NCI-H2196 (cell line): ENCODE results near the gene GRIA1.

Experiments
- DNase-seq: peaks from one replicate; lab custom pipeline; 2025; ENCODE audit not compliant: unreplicated experiment; lab: John Stamatoyannopoulos, UW

GRIA1 gene

DNA sequence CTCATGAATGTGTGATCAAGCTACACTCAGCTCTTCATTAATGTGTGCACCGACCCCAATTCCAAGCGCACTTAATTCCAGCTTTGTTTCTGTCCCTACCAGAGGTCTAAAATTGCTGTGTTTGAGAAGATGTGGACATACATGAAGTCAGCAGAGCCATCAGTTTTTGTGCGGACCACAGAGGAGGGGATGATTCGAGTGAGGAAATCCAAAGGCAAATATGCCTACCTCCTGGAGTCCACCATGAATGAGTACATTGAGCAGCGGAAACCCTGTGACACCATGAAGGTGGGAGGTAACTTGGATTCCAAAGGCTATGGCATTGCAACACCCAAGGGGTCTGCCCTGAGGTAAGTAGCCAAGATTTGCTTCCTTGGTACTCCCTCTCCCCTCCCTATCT, 279.6 kb downstream of the GRIA1 start:
- DNase-seq = no peak

DNA sequence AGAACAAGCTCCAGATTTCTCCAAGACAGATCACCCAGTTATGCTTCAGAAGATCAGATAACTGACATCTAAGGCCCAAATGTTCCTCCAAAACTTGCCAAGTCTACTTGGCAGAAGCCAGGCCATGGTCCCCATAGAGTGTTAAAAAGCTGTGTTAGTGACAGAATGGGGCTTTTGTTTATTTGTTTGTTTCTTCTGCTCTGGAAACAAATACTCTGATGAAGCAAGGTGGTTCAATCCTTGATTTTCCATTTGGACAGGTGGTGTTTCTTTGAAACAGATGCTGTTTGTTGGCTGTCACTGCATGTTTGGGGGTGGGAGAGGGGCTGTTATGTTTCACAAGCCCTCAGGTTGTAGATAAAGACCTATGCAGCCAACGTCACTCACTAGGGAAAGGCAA, 284.2 kb downstream of the GRIA1 start:
- DNase-seq = no peak

DNA sequence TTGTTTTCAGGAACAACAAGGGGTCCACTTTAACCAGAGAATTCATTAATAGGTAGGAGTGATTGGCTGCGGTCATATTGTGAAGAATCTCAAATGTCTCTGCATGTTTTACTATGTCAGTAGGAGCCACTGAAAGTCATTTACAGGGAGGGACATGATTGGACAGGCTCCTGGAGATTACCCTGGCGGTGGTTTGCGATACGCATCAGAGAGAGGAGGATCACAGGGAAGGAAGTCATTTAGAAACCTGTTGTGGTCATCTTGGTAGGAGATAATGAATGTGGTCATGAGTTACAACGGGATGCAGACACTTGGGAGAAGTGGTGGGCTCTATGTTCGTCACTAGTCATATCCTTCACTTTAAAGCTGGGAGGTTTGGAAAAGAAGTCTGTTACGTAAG, 285.5 kb downstream of the GRIA1 start:
- no peak for DNase-seq

DNA sequence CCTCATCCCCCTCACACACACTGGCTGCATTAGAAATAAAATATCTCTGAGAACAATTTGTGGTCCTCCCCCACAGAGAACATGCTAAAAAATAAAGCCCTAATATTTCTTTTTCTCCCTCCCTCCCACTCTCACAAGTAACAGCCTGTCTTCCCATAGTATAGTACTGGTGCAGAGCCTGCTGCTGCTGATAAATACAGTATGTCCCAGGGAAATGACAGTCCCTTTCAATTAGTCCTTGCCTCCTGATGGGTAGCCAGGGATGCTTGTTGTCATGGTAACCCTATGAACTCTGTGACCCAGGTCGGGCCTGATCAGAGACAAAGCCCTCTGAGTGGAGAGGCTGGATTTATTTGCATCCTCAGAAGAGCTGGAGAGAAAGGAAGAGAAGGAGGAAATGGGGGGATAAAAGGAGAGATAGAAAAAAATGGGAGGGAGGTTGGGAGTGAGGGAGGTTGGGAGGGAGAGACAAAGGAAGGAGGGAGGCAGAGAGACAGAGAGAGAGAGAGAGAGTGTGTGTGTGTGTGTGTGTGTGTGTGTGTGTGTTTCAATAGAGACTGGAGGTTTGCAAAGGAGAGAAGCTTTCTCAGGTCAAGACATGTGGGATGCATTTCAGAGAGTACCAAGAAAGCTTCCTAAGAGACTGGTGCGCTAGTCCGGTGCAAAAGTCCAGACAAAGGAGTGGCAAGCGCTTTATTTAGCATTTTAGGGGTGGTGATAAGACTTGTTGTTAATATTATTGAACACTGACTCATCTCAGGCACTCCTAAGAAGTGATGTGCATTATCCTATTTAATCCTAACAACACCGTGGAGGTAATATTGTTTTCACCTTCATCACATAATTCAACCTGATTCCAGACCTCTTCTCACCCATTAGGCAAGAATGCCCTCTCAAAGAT, 287.5 kb downstream of the GRIA1 start:
- no peak for DNase-seq

DNA sequence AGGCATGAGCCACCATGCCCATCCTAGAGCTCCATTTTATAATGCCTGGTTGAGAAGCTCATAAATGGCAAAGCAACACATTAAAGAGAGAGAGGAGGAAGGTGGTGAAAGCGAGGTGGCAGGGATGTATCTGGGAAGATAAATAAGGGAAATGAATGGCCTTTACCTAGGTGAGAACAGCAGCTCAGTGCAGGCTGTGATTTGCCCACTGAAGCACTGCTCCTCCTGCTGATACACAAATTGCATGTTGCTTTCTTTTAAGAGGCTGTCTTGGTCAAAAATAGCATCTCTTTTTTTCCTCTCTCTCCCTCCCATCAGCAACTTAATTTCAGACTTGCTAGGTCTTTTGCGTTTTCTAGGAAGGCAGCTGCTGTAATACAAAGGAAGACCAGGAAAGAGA, 289.4 kb downstream of the GRIA1 start:
- no peak for DNase-seq

DNA sequence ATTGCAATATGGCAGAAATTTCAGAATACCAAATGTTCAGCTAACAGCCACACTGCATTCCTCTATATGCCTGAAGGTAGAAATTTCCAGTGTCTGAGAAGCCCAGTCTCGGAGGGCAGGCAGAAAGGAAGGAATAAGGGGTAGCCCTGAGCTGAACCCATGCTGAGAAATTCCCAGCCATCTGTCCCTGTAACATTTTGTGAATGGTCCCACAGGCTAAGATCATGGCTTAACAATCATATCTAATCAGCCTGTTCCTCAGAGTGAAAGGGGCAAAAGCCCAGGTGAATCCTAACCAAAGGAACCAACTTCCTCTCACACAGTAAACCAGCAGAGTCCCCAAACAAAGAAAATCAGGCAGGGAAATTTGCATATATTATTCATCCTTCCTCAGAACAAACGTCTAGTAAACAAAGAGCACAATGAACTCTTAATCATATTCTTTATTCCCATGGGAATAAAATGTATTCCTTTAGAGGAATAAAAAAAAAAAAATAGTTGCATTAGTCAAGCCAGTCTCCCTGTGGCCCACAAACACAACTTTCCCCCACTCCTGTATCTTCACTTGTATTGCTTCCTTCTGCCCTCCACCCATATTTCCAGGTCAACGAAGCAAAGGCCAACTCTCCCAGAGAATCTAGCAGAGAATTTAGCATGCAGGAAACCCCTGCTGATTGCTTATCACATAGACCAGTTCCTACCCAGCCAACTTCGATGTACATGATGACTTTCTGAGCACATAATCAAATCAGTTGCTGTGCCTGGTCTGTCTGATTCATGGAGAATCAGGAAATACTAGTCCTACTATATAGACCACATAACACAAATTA, 290.6 kb downstream of the GRIA1 start:
- no peak for DNase-seq

DNA sequence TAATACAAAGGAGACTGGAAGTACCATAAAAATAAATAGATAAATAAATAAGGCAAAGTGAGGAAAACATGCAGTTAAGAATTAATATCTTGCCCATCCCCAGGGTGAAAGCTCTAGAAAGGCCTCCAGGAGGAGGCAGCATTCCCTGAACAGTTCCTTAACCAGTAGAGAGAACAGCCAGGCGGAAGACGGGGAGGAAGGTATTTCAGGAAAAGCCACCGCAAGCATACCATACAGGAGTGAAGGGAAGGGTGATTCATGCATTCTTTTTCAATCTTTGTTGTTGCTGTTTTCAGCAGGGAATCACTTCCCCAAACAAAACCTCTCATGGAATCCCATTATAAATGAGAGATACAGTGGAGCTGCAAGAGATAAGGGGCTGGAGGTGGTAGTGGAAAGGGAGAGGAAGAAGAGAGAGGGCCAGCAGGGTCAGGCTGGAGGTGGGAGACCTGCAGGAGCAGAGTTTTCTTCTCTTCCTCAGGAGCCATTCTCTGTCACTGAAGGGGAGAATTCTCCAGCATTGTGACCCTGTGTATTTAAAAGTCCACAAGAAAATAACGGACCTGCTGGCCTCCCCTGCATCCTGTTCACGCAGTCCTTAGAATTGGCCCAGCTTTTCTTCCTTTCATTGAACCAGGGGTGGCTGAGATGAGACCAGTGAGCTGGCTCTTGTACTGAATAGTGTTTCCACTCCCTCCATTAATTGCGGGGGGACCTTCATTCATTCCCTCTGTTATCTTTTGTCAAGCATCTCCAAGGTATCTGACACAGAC, 292.3 kb downstream of the GRIA1 start:
- no peak for DNase-seq

DNA sequence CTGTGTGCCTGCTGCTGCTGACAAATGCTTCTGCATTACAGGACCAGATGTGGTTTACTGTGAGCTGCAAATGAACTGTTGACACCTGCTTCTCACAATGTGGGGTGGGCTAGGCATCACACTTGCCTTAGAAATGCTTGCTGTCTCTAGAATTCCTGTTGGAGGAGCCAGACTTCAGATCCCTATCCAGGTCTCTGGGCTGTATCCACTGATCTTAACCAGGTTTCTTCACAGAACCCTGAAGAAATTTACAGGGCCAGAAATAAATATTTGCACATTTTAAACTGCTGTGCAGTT, 292.8 kb downstream of the GRIA1 start:
- DNase-seq = no peak

DNA sequence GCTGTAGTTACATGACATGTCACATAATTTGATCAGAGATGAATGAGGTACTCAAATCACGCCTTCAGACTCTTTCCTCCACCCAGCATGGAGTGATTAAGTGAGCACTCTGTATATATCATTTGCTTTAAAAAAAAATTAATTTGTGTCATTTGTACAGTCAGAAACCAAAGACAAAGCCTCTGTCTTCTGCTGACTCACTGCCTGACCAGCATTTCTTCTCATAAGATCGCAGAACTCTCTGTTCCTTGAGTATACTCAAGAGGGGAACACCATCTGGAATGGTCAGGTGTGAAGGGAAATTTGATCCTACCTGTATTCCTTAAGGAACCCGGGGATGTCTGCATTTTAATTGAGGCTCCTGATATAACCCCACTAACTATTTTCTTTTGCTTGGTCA, 293.8 kb downstream of the GRIA1 start:
- no peak for DNase-seq

DNA sequence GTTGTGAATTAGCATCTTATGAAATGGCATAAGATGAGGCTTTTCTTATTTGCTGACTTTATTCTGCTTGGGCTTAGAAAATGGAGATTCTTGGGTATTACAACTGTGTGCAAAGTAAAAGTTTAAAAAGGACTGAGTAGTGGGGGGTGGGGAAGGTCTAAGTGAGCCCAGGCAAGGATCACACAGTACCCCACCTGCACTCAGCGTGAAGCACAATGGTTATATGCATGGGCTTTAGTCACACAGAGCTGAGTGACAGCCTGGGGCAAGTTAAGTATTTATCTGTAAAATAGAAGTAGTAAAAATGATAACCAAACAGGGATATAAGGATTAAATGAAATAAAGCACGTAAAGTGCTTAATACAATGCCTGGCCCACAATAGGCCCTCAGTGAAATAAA, 300.9 kb downstream of the GRIA1 start:
- DNase-seq = no peak

DNA sequence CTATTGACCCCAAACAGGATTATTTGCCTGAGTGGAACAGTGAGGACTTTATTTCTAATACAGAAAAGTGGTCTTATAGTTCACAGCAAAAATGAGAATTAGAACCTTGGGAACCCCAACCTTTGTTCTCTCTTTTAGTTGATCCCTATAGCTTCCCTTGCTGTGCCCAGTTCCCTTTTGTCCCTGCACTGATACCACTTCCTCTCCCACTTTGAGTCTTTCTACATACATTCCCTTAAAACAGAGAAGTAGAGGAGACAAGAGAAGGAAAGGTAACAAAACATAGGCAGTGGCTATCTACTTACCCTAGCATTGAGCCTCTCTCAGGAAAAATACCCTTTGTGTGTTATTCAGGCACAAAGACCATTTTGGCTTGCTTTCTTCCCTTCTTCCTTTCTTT, 301.8 kb downstream of the GRIA1 start:
- no peak for DNase-seq

DNA sequence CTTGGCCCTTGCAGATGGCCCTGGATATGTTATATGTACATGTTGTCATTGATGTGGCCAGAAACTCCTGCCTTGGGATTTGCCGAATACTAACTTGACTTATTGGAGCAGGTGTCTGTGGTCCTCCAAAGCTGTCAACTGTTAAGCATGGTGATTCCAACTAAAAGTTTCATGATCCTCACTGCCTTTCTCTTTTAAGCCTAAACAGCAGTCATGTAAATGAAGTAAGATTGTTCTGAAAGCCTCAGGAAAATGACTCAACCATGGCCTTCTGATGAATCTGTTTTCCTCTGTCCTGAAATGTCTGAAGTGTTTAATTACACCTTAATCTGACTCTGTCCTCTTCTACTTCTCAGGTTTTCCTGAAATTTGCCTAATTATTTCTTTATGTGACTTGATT, 303.2 kb downstream of the GRIA1 start:
- DNase-seq = no peak

DNA sequence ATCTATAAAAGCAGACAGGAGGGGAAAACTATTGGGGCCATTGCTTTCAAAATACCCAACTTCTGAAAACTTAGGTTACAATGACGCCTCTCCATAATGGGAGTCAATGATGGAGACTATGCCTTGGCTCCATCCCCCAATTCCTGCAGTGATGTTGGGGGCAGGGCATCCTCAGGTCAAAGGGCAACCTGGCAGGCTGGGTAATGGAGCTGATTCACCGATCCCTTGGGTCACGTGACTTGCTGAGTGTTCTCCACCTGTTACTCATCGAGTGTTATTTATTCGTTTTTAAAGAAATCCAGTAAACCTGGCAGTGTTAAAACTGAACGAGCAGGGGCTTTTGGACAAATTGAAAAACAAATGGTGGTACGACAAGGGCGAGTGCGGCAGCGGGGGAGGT, 303.9 kb downstream of the GRIA1 start:
- DNase-seq = no peak

DNA sequence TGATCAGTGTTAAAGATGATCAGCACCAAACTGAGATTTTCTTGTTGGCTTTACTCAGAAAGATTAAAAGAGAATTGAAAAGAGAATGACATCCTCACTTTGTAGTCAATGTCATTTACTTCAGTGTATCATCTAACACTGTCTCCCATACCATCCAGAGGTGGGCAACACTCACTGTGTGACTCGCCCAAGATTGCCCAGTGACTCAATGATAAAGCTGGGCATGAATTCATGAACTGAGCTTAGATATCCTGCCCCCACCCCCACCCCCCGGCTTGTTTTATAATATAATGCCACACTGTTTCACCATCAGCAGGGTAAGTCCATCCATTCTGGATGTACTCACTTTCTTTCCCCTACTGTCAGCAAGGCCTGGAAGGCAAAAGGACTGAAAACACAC, 306.1 kb downstream of the GRIA1 start:
- no peak for DNase-seq

DNA sequence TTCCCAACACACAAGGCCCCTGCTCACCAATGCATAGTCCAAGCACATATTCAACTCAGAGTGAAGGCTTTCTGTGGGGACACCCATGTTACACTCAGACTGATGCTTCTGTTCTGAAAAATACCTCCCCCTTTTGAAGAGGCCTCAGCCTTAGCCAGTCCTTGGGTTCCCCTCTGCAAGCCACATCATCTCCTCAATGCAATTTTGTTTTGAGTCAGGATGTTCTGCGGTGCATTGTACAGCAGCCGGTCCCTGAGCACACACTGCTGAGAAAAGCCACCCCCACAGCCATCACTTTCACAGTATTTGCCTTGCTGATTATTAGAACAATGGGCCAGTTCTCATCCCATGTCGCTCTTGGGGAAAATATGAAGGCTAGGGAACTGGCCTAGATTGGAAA, 307.0 kb downstream of the GRIA1 start:
- DNase-seq = no peak

DNA sequence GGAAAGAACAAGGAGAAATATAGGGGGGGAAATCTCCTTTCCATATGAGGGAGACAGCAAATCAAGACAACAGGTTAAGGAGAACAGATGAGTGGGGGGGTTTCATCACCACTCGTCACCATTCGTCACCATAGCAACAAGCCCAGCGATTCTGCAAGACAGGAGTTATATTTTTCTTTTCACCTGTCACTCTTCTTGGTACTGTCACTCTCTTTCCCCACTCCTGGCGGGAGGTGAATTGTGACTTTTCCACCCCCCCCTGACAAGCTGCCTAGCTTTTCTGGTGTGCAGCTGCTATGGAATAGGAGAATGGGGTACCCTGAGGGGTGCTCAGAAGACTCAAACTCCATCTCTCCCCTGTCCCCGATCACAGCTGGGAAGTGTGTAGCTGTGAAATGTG, 308.4 kb downstream of the GRIA1 start:
- DNase-seq = no peak

DNA sequence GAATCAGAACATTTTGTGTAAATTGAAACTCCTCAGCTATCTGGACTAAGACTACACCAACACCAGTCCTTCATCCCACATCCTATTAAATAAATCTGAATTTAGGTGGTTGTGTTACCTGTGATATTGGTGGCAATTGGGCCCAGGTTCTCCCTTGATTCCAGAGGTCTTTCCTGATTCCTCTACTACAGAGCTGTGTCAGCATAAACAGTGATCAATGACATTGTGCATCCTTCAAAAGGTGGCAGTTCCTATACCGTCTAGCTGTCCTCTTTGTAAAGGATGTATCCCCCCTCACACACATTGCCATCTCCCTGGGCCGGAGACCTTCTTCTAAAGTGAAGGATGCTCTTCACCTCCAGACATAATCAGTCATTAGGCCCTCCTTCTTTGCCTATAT, 309.0 kb downstream of the GRIA1 start:
- no peak for DNase-seq

DNA sequence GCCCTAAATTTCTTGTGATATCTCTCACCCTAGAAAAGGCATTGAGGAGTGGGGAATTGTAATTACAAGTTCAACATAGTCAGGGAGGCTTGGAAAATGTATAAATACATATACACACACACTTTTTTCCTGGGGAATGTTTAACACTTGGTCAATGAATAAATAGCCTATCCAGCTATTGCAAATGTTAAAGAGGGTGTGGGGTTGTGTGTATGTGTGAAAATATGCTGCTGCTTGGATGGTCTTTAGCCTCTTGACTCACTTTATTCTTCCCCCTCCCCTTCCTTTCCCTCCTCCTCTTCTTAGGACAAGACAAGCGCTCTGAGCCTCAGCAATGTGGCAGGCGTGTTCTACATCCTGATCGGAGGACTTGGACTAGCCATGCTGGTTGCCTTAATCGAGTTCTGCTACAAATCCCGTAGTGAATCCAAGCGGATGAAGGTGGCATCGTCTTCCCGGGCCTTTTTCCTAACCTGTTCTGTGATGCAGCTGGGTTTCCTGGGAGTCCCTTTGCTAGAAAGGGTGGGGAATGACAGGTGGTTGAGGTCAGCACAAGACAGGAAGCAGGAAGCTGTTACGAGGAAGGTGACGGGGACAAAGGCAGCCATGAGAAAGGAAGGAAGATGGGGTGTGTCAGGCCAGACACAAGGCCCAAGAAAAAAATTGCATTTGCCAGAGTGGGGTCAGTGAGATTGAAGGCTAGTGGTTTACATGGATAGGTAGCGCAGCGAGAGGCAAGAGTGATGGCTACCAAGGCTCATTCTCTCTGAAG, 311.8 kb downstream of the GRIA1 start:
- no peak for DNase-seq

DNA sequence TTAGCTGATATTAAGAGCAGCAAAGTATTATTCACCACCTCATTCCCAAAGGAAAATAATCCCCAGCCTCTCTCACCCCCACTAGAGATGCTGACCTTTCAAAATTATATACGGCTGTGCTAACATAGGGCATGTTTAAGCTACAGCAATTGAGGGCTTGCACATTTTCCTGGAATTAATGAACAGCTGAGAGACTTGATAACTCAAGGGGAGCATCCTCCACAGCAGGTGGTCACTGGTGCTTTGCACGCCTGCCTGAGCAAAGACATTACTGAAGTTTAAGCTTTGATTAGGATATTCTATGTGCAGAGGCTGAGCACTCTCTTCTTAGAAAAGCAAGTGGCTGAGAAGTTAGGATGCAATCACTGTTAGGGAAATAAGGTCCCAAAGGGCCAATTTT, 317.3 kb downstream of the GRIA1 start:
- DNase-seq = no peak

DNA sequence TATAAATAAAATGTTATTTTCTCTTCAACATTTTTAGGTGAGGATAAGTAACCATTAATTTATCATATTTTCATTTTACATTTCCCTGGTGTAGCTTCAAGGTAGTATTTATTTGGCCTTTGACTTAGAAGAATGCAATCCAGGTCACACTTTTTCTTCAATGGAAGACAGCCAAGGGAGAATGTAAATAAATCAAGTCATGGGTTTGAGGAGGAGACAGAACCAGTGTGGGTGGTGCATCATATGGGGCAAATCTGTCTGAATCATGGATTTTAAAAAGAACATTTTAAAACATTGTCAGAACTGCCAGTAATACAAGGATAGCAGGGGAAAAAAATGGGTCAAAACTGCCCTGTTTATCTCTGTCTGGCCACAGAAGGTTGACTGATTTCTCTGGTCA, 318.7 kb downstream of the GRIA1 start:
- DNase-seq = no peak

DNA sequence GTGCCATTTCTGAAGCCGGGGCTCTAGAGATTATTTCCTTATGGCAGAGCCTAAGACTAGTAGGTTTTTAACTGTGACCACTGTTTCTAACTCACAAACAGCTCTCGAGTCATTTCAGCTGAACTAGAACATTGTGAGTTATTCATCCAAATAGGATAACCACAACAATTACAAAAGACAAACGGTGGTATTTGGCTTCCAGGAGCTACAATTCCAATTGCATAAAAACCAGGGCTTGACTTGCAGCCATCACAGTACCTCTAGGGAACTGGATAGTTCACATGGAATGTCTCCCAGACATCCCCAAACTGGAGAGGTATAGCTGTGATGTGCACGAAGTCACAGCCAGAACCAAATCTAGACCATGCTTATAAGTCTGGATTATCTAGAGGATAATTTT, 323.4 kb downstream of the GRIA1 start:
- no peak for DNase-seq
